ENCODE data around the gene KARS1. TPM values are rescaled to one million over a fixed set of nuclear protein-coding genes. Genes with fewer than 3 reads are reported as not detected.
A peak's percentile ranks its signal among the peaks of the same experiment; 100 is the strongest.

Gene KARS1
- total RNA-seq, 1 experiment from 2014 or later: 196 TPM

DNA sequence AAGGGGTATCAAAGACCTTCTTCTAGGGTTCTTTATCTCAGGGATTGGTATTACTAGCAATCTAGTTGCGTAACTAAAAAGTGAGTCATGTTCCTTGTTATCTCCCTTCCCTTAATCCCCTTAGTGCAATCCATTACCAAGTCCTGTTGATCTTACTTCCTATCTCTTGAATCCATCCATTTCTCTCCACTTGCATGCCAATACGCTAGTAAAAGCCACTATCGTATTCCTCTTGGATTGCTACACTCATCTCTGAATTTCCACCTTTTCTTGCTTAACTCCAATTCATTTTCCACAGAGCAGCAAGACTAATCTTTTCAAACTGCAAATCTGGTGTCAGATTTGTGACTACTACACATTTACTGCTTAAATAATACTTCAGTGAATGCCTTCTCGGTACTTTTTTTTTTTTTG is 22.5 kb downstream of the KARS1 start:
- peaks cover 22 to 42% of the 10 kb centered on the region in 2 experiments for H3K36me3 ChIP-seq (ENCODE audit: control insufficient read depth in 1 of 2, insufficient read depth in 2 of 2, low read length in 2 of 2)
- ChIA-PET CTCF (no interaction called here), RAD21 (ENCODE audit: low non-redundant PET in 1 of 2, low total read pairs in 2 of 2, uncharacterized antibody in 2 of 2, unreplicated experiment in 2 of 2) (no interaction called here), POLR2A (no interaction called here)
- peaks cover 9% of the 10 kb centered on the region for H3K79me2 ChIP-seq (ENCODE audit: insufficient read depth, low read length)
- no TSS peak for BruUV-seq (replicated peaks)
- no peak for DNase-seq (ENCODE audit: low read depth, low spot score)
- ATAC-seq: no peak
- intact Hi-C loops (cut with micrococcal nuclease): loop anchor here (5.0 kb wide), 3 partner anchors 68 to 428 kb away; partner anchors contain the start of gene TMEM231
- no peaks in the 10 kb centered on the region for H3K9me2 ChIP-seq (ENCODE audit: insufficient read depth)
- no peak overlapping the region for H3K4me2 ChIP-seq (ENCODE audit: low read length)
- H3K4me1 ChIP-seq (ENCODE audit: control insufficient read depth in 1 of 2, insufficient read depth in 2 of 2, low read length in 2 of 2): peaks cover 8 to 19% of the 10 kb centered on the region in 2 experiments
- TF ChIP-seq ZFX (IDR thresholded peaks at IDR 0.05) (no peak), EGR1 (IDR thresholded peaks at IDR 0.05; ENCODE audit: low read depth) (no peak), ATF3 (IDR thresholded peaks at IDR 0.05) (no peak), FOSL1 (IDR thresholded peaks at IDR 0.05; ENCODE audit: low read depth) (0 out of 2 replicates have a peak, but pooled peaks have one; percentile 9), SP1 (IDR thresholded peaks at IDR 0.05; ENCODE audit: low read depth) (no peak), TCF7L2 (IDR thresholded peaks at IDR 0.05; ENCODE audit: borderline replicate concordance, extremely low read depth, insufficient read depth, insufficient read length) (no peak), JUND (IDR thresholded peaks at IDR 0.05) (no peak), SRF (IDR thresholded peaks at IDR 0.05; ENCODE audit: low read depth) (no peak), RAD21 (IDR thresholded peaks at IDR 0.05; ENCODE audit: low read depth) (no peak), POLR2AphosphoS5 (IDR thresholded peaks at IDR 0.05; ENCODE audit: low read depth, low read length) (no peak), CEBPB (IDR thresholded peaks at IDR 0.05; ENCODE audit: low read depth) (peak; percentile 74), ELF1 (IDR thresholded peaks at IDR 0.05; ENCODE audit: borderline replicate concordance, low read depth) (no peak)
- TF ChIP-seq, protein P1, sequence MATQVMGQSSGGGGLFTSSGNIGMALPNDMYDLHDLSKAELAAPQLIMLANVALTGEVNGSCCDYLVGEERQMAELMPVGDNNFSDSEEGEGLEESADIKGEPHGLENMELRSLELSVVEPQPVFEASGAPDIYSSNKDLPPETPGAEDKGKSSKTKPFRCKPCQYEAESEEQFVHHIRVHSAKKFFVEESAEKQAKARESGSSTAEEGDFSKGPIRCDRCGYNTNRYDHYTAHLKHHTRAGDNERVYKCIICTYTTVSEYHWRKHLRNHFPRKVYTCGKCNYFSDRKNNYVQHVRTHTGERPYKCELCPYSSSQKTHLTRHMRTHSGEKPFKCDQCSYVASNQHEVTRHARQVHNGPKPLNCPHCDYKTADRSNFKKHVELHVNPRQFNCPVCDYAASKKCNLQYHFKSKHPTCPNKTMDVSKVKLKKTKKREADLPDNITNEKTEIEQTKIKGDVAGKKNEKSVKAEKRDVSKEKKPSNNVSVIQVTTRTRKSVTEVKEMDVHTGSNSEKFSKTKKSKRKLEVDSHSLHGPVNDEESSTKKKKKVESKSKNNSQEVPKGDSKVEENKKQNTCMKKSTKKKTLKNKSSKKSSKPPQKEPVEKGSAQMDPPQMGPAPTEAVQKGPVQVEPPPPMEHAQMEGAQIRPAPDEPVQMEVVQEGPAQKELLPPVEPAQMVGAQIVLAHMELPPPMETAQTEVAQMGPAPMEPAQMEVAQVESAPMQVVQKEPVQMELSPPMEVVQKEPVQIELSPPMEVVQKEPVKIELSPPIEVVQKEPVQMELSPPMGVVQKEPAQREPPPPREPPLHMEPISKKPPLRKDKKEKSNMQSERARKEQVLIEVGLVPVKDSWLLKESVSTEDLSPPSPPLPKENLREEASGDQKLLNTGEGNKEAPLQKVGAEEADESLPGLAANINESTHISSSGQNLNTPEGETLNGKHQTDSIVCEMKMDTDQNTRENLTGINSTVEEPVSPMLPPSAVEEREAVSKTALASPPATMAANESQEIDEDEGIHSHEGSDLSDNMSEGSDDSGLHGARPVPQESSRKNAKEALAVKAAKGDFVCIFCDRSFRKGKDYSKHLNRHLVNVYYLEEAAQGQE (IDR thresholded peaks at IDR 0.05; ENCODE audit: low read depth): no peak
- H3K27me3 ChIP-seq (ENCODE audit: insufficient read depth, low read length): no peaks in the 10 kb centered on the region
- H3K9ac ChIP-seq (ENCODE audit: low read length): no peak overlapping the region
- H4K20me1 ChIP-seq (ENCODE audit: insufficient read depth): 0 out of 2 replicates have a peak, but pooled peaks cover 5% of the 10 kb centered on the region
- no peaks in the 10 kb centered on the region for H3K9me3 ChIP-seq (ENCODE audit: control insufficient read depth in 1 of 2, insufficient read depth in 1 of 2, low read depth in 1 of 2, low read length in 2 of 2)
- H3K4me3 ChIP-seq (replicated peaks in 1 of 2; ENCODE audit: low read depth in 1 of 2, low read length in 2 of 2): no peak overlapping the region
- no peak overlapping the region for H3K27ac ChIP-seq (ENCODE audit: low read depth, low read length)
- no peak overlapping the region for H2AFZ ChIP-seq (ENCODE audit: low read depth, low read length, poor library complexity, severe bottlenecking)

Data from HCT116 (cell line).